Loucy (cell line): ENCODE results near the gene PWWP3B.
"Not testable (repeated sequence)": the region's sequence is repeated elsewhere in the genome, so short reads cannot be mapped to it uniquely, and the experiment has no call there.

Source experiments
- H2AFZ ChIP-seq: fragments of 200-600 bp; sonication (generic); 2 replicates; pipeline ENCODE4 v1.6.0; 2016; ENCODE audit warnings: antibody characterized with exemption, mild to moderate bottlenecking, low read length, moderate library complexity
- H3F3A ChIP-seq: fragments of 200-600 bp; 2 replicates; pipeline ENCODE4 v1.6.0; 2016; ENCODE audit warnings: antibody characterized with exemption, low read depth, mild to moderate bottlenecking
- H3K27me3 ChIP-seq: fragments of 200-600 bp; sonication (generic); 2 replicates; pipeline ENCODE4 v1.6.1; 2014; ENCODE audit warnings: low read length, mild to moderate bottlenecking; ENCODE audit not compliant: insufficient read depth, poor library complexity, severe bottlenecking
- H3K36me3 ChIP-seq: fragments of 200-600 bp; sonication (generic); 2 replicates; pipeline ENCODE4 v1.6.1; 2016; ENCODE audit warnings: low read length; ENCODE audit not compliant: insufficient read depth
- H3K4me1 ChIP-seq: fragments of 200-600 bp; sonication (generic); 2 replicates; pipeline ENCODE4 v1.5.1; 2014; ENCODE audit warnings: low read length, mild to moderate bottlenecking; ENCODE audit not compliant: insufficient read depth, poor library complexity, severe bottlenecking
- H3K4me2 ChIP-seq: fragments of 200-600 bp; sonication (generic); 2 replicates; pipeline ENCODE4 v1.6.0; 2014; ENCODE audit warnings: antibody characterized with exemption, low read length, low read depth, mild to moderate bottlenecking; ENCODE audit not compliant: poor library complexity, severe bottlenecking
- H3K4me3 ChIP-seq: fragments of 200-600 bp; sonication (generic); 2 replicates; pipeline ENCODE4 v1.5.1; 2014; ENCODE audit warnings: low read length, mild to moderate bottlenecking, mixed read lengths; ENCODE audit not compliant: poor library complexity, severe bottlenecking
- H3K79me2 ChIP-seq: fragments of 200-600 bp; sonication (generic); 2 replicates; pipeline ENCODE4 v1.6.1; 2014; ENCODE audit warnings: low read length; ENCODE audit not compliant: insufficient read depth
- H3K9ac ChIP-seq: fragments of 200-600 bp; sonication (generic); 2 replicates; pipeline ENCODE4 v1.6.0; 2014; ENCODE audit warnings: mild to moderate bottlenecking, low read depth, low read length, moderate library complexity; ENCODE audit not compliant: poor library complexity, severe bottlenecking
- H3K9me2 ChIP-seq: fragments of 200-600 bp; sonication (generic); replicated peaks from 2 replicates; pipeline ENCODE4 v1.6.1; 2016; ENCODE audit warnings: low read depth, low read length, mixed read lengths
- H3K9me3 ChIP-seq: fragments of 200-600 bp; sonication (generic); 2 replicates; pipeline ENCODE4 v1.6.1; 2014; ENCODE audit warnings: mild to moderate bottlenecking, antibody characterized with exemption, low read length, low read depth; ENCODE audit not compliant: insufficient read depth
- H4K20me1 ChIP-seq: fragments of 200-600 bp; sonication (generic); 2 replicates; pipeline ENCODE4 v1.6.0; 2014; ENCODE audit warnings: antibody characterized with exemption, low read length, mild to moderate bottlenecking; ENCODE audit not compliant: insufficient read depth, poor library complexity, severe bottlenecking
- EZH2phosphoT487 ChIP-seq: fragments of 200-600 bp; IDR thresholded peaks from 2 replicates; pipeline ENCODE4 v1.6.1; 2018; ENCODE audit warnings: antibody characterized with exemption, mild to moderate bottlenecking, moderate library complexity, borderline replicate concordance
- TF ChIP-seq, protein P1 (sequence below): fragments of 200-600 bp; sonication (generic); conservative IDR thresholded peaks from 2 replicates; pipeline ENCODE4 v1.5.1; 2014; ENCODE audit warnings: mild to moderate bottlenecking, antibody characterized with exemption, low read length

PWWP3B gene

DNA sequence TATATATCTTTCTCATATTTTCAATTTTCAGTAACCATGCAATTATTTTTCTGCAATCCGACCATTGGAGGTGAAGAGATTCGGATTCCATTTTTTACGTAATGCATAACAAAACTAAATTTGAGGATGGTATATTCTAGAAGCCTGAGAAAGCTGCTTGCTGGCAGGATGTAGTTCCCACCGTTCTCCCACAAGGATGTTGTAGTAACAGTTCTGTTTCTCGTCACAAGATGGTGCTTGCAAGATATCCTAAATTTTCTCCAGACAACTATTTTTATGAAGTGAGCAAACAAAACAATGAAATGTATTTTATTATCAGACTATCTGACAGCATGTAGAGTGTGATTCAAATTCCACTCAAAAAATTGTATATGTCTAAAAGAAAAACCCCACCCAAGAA, 10.7 kb downstream of the PWWP3B start:
- H3F3A ChIP-seq, result no peaks in the 10 kb centered on the region
- no peaks in the 10 kb centered on the region for H4K20me1 ChIP-seq
- no peak for TF ChIP-seq EZH2phosphoT487
- TF ChIP-seq, protein P1, sequence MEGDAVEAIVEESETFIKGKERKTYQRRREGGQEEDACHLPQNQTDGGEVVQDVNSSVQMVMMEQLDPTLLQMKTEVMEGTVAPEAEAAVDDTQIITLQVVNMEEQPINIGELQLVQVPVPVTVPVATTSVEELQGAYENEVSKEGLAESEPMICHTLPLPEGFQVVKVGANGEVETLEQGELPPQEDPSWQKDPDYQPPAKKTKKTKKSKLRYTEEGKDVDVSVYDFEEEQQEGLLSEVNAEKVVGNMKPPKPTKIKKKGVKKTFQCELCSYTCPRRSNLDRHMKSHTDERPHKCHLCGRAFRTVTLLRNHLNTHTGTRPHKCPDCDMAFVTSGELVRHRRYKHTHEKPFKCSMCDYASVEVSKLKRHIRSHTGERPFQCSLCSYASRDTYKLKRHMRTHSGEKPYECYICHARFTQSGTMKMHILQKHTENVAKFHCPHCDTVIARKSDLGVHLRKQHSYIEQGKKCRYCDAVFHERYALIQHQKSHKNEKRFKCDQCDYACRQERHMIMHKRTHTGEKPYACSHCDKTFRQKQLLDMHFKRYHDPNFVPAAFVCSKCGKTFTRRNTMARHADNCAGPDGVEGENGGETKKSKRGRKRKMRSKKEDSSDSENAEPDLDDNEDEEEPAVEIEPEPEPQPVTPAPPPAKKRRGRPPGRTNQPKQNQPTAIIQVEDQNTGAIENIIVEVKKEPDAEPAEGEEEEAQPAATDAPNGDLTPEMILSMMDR, result no peak
- no peaks in the 10 kb centered on the region for H3K9me3 ChIP-seq
- no peaks in the 10 kb centered on the region for H3K4me1 ChIP-seq
- no peaks in the 10 kb centered on the region for H3K9me2 ChIP-seq
- no peaks in the 10 kb centered on the region for H3K27me3 ChIP-seq
- H3K4me2 ChIP-seq, result no peak overlapping the region
- no peaks in the 10 kb centered on the region for H3K36me3 ChIP-seq
- no peak overlapping the region for H3K4me3 ChIP-seq
- no peak overlapping the region for H2AFZ ChIP-seq
- H3K79me2 ChIP-seq, result no peaks in the 10 kb centered on the region
- H3K9ac ChIP-seq, result no peak overlapping the region

- not testable (repeated sequence) for H3K79me2 ChIP-seq, H3K9ac ChIP-seq, H3F3A ChIP-seq, H2AFZ ChIP-seq, H3K9me2 ChIP-seq, H3K4me2 ChIP-seq, H3K4me1 ChIP-seq, H4K20me1 ChIP-seq, H3K9me3 ChIP-seq, H3K36me3 ChIP-seq, H3K27me3 ChIP-seq, H3K4me3 ChIP-seq
These were observed 15.6 kb downstream of the PWWP3B start for GRCh38 chrX:106183685-106184084.

DNA sequence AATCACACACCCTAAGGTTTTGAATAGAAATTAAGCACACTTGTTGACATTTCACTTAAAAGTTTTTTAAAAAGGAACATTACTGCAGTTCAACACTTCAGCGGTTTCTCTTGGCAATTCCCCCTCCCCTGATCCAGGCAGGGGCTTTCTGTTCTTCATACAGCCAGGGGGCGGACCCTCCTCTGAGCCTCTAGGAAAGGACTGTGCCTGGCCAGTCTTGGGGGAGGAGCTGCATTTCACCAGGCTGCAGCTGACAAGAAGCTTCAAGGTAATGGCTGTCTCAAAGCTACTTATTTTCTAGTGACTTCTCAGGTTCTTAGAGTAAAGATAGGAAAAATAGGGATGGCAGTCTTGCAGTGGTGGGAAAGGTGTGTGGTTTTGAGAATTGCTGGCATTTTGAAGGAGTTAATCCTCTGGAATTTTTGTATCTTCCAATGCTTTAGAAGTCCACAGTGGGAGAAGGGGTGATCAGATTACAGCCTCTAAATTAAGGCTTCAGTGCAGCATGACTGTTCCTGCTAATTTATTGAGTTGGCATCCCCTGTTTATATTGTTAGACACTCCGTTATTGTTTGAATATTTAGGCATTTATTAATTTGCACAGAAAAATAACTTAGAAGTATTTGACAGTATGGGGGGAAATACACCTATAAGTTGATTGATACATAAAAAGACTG, 33.5 kb downstream of the PWWP3B start:
- H3K36me3 ChIP-seq, result no peaks in the 10 kb centered on the region
- H4K20me1 ChIP-seq, result no peaks in the 10 kb centered on the region
- H3K9ac ChIP-seq, result no peak overlapping the region
- no peaks in the 10 kb centered on the region for H3K9me3 ChIP-seq
- no peaks in the 10 kb centered on the region for H3K27me3 ChIP-seq
- no peaks in the 10 kb centered on the region for H3K9me2 ChIP-seq
- no peaks in the 10 kb centered on the region for H3K4me1 ChIP-seq
- H2AFZ ChIP-seq, result no peak overlapping the region
- no peaks in the 10 kb centered on the region for H3F3A ChIP-seq
- TF ChIP-seq, protein P1, result no peak
- TF ChIP-seq EZH2phosphoT487, result no peak
- H3K4me3 ChIP-seq, result no peak overlapping the region
- no peaks in the 10 kb centered on the region for H3K79me2 ChIP-seq
- H3K4me2 ChIP-seq, result no peak overlapping the region

GRCh38 chrX:106203315-106203714, 35.2 kb downstream of the PWWP3B start:
- H3K79me2 ChIP-seq, result no peaks in the 10 kb centered on the region
- no peaks in the 10 kb centered on the region for H3K9me3 ChIP-seq
- H3K36me3 ChIP-seq, result no peaks in the 10 kb centered on the region
- H3K4me1 ChIP-seq, result no peaks in the 10 kb centered on the region
- no peak overlapping the region for H3K4me2 ChIP-seq
- no peaks in the 10 kb centered on the region for H3F3A ChIP-seq
- TF ChIP-seq EZH2phosphoT487, result no peak
- TF ChIP-seq, protein P1, result no peak
- no peaks in the 10 kb centered on the region for H4K20me1 ChIP-seq
- no peak overlapping the region for H2AFZ ChIP-seq
- no peak overlapping the region for H3K9ac ChIP-seq
- no peaks in the 10 kb centered on the region for H3K27me3 ChIP-seq
- H3K4me3 ChIP-seq, result no peak overlapping the region
- no peaks in the 10 kb centered on the region for H3K9me2 ChIP-seq
